H1 (cell line): Measurements from ENCODE around the gene NEB. TPM values are rescaled to one million over a fixed set of nuclear protein-coding genes. Genes with fewer than 3 reads are reported as not detected.

Experiments used
- ASH2L ChIP-seq: fragments of 200-600, 300-600 bp; sonication (generic); IDR thresholded peaks from one replicate; pipeline ENCODE4 v1.7.1; 2017; ENCODE audit warnings: low read length
- JUND ChIP-seq: IDR thresholded peaks from 2 replicates; pipeline ENCODE4 v1.6.1; 2011; ENCODE audit warnings: mild to moderate bottlenecking, improper control_type of control experiment, low read length
- NRF1 ChIP-seq: IDR thresholded peaks from 2 replicates; pipeline ENCODE4 v1.6.1; 2011; ENCODE audit warnings: mild to moderate bottlenecking, low read depth, low read length, improper control_type of control experiment
- polyA plus RNA-seq, 7 experiments: library from polyadenylated mRNA; depleted of rRNA in 3 of 7; stranded (reverse) in 5 of 7; unstranded in 2 of 7; fragments of >200 nt in 5 of 7; fragments of 200-250 nt in 2 of 7; gene quantifications; 1 replicate in 5 of 7; 2 replicates in 1 of 7; 4 replicates in 1 of 7; pipeline versions ENCODE4 v1.2.1 to v1.2.3, GENCODE V29; 2011 to 2013; ENCODE audit warnings: missing spikeins in 2 of 7, mixed read lengths in 2 of 7
- total RNA-seq: library from RNA; stranded (reverse); fragmentation: NEBNext Ultra II Directional; extraction: Animal tissue kit (Norgen Biotek cat#: 25700); gene quantifications from 2 replicates; pipeline ENCODE4 v1.2.1, GENCODE V29; 2021
- TF ChIP-seq, protein P1 (sequence below), 3 experiments: IDR thresholded peaks; 1 replicate in 2 of 3; 2 replicates in 1 of 3; pipeline versions ENCODE4 v1.5.1 to v1.6.1; 2011; ENCODE audit warnings: low read length in 3 of 3, mild to moderate bottlenecking in 3 of 3, inconsistent platforms in 2 of 3, low read depth in 1 of 3, moderate library complexity in 1 of 3; ENCODE audit not compliant: insufficient read depth in 1 of 3; ENCODE audit errors: control extremely low read depth in 1 of 3

The NEB gene
- total and polyA plus RNA-seq, 2 of the 8 experiments (the other 6 are each of a cell fraction or from before 2014, with no cell fraction given): 1.4 to 2.5 TPM

DNA sequence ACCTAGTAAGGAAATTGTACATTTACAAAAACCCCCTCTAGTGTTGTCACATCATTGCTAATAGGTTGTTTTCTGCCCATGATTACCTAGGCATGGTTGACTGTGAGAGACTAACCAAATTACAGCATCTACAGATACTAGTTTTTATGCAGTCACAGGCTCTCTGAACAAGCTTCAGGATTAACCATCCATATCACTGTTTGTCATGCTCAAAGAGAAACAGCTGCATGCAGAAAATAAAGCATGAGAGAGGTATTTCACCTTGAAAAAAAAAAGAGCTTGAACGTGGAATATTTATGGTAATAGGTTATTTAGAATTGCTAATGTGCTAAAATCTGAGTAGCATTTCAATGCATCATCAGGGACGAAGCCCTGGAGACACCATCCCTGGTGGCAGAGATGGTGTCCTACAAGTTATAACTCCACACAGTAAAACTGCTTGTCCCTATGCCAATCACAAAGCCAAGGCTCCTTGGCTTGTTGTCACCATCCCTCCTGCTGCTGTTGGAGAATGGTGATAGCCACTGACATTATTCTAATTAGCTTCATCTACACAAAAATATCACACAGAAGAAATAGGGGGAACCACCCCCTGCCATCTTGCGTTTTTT lies 5.4 kb downstream of the NEB start (continued):
- TF ChIP-seq ASH2L: no peak
- TF ChIP-seq NRF1: no peak
- no peak for TF ChIP-seq JUND
- TF ChIP-seq, protein P1, sequence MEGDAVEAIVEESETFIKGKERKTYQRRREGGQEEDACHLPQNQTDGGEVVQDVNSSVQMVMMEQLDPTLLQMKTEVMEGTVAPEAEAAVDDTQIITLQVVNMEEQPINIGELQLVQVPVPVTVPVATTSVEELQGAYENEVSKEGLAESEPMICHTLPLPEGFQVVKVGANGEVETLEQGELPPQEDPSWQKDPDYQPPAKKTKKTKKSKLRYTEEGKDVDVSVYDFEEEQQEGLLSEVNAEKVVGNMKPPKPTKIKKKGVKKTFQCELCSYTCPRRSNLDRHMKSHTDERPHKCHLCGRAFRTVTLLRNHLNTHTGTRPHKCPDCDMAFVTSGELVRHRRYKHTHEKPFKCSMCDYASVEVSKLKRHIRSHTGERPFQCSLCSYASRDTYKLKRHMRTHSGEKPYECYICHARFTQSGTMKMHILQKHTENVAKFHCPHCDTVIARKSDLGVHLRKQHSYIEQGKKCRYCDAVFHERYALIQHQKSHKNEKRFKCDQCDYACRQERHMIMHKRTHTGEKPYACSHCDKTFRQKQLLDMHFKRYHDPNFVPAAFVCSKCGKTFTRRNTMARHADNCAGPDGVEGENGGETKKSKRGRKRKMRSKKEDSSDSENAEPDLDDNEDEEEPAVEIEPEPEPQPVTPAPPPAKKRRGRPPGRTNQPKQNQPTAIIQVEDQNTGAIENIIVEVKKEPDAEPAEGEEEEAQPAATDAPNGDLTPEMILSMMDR (IDR thresholded peaks at IDR 0.05; ENCODE audit: control extremely low read depth in 1 of 3, insufficient read depth in 1 of 3, low read depth in 1 of 3, low read length in 3 of 3): peak in 2 of 3 experiments; percentile 15 to 49; a peak in 1 of 4 replicates
- TF ChIP-seq, all 59 proteins: peak for 2
